NB4 (cell line): ENCODE measurements around the gene BAG5.
A peak's percentile ranks its signal among the peaks of the same experiment; 100 is the strongest.

Source experiments
- DNase-seq: peaks from one replicate; pipeline ENCODE4 v3.0.0; 2010; ENCODE audit warnings: low read depth
- H3K4me3 ChIP-seq: one replicate; pipeline ENCODE4 v1.5.1; 2011; ENCODE audit warnings: mild to moderate bottlenecking, low read depth, low read length, moderate library complexity
- CTCF ChIP-seq: IDR thresholded peaks from one replicate; pipeline ENCODE4 v1.5.1; 2012; ENCODE audit warnings: low read depth, low read length
- MAX ChIP-seq: IDR thresholded peaks from 2 replicates; pipeline ENCODE4 v1.6.1; 2011; ENCODE audit warnings: low read depth, low read length
- MYC ChIP-seq: IDR thresholded peaks from 2 replicates; pipeline ENCODE4 v1.6.1; 2011; ENCODE audit warnings: low read depth, low read length
- POLR2A ChIP-seq: IDR thresholded peaks from 2 replicates; pipeline ENCODE4 v1.6.1; 2011; ENCODE audit warnings: mild to moderate bottlenecking; ENCODE audit not compliant: insufficient read length; ENCODE audit errors: extremely low read depth

Gene BAG5

GRCh38 chr14:103529383-103530365, 32.8 kb downstream of the BAG5 start:
- H3K4me3 ChIP-seq: peak overlapping the region; percentile 90
- TF ChIP-seq CTCF (no peak), POLR2A (no peak), MYC (no peak), MAX (no peak)
- DNase-seq: no peak

GRCh38 chr14:103528587-103529382, 33.7 kb downstream of the BAG5 start, which contains the start of gene TRMT61A:
Gene TRMT61A, plus strand, starts transcription at chr14:103529196. Its CDS starts 783 bp downstream, at chr14:103529979.
- TF ChIP-seq CTCF (no peak), POLR2A (peak; percentile 47), MAX (peak; percentile 94), MYC (peak; percentile 95)

GRCh38 chr14:103528146-103528586, 34.3 kb downstream of the BAG5 start:
- TF ChIP-seq MYC (no peak), POLR2A (no peak), MAX (no peak), CTCF (no peak)
- DNase-seq: no peak
- H3K4me3 ChIP-seq: peak overlapping the region; percentile 50

More at GRCh38 chr14:103528587-103529382, 33.7 kb downstream of the BAG5 start, which contains the start of gene TRMT61A:
- peak; percentile 86 for DNase-seq
- peak within 1 kb of the TSS; percentile 90 for H3K4me3 ChIP-seq

- no peak overlapping the region for H3K4me3 ChIP-seq
- DNase-seq: peak; percentile 89
- TF ChIP-seq MYC (no peak), CTCF (no peak), POLR2A (no peak)
Observed at GRCh38 chr14:103527408-103528145, 34.9 kb downstream of the BAG5 start.

GRCh38 chr14:103526914-103527248, 35.6 kb downstream of the BAG5 start:
- H3K4me3 ChIP-seq: no peak overlapping the region
- no peak for DNase-seq
- TF ChIP-seq POLR2A (no peak), CTCF (no peak), MAX (no peak), MYC (no peak)
